GM18873 (cell line): ENCODE results near the gene RAB12.

Experiments
- ATAC-seq: cut with Tn5 transposase; IDR thresholded peaks from one replicate; pipeline ENCODE4 v1.9.1; 2021; ENCODE audit warnings: mild to moderate bottlenecking, moderate library complexity, moderate number of reproducible peaks; ENCODE audit not compliant: unreplicated experiment, low FRiP score

Gene RAB12

GRCh38 chr18:8673256-8674209 lies 64.3 kb downstream of the RAB12 start:
- no peak for ATAC-seq

GRCh38 chr18:8675057-8675456 lies 65.8 kb downstream of the RAB12 start:
- no peak for ATAC-seq

DNA sequence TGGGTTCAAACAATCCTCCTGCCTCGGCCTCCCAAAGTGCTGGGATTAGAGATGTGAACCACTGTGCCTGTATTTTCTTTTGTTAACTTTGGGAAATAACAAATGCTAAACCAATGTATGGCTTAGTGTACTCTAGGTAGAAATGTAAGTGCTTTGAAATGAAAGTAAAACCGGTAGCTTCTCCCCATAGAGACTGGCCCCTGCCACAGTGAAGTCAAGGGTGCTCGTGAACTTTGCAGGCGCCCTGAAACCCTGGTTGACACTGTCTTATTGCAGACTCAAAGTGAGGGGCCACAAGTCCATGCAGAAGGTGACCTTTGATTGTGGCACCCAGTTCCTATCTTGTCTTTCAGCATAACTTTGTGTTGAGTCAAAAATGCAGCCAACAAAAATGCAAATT lies 72.0 kb downstream of the RAB12 start:
- ATAC-seq, result no peak

DNA sequence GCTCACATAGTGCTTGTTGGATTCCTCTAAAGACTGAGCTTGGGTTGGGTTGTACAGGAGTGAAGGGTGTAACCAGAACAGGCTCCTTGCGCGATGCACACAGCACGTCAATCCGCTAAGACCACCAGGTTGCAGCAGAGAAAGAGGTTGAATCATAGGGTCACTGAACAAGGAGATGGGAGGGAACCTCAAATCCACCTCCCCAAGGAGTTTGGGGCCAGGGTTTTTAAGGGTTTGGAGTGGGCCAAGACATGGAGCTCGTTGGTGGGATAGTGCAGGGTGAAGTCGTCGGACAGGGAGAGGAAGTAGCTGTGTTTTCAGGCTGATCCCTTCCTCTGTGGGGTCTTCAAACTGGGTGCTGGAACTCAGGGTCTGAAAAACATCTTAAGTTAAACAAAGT lies 75.3 kb downstream of the RAB12 start:
- no peak for ATAC-seq

GRCh38 chr18:8685141-8685913 lies 76.1 kb downstream of the RAB12 start:
- no peak for ATAC-seq

- no peak for ATAC-seq
Measured at GRCh38 chr18:8685914-8686216, 76.6 kb downstream of the RAB12 start.

DNA sequence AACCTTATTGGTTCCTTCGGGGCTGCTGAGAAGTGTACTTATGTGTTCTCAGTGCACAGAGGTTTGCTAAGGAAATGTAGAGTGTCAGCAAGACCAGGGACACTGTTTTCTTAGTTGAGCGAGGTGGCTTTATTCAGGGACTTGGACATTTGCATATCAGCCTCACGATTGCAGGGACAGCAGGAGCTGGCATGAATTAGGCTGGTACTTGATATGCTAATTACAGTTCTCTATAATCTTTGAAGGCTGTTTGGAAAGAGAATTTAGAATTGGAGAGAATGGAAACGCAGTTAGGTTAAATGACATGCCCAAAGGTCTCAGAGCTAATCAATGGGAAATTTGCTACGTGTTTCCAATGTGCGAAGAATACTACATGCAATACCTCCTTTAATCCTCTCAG lies 77.4 kb downstream of the RAB12 start:
- ATAC-seq, result no peak

- ATAC-seq, result no peak
Measured at GRCh38 chr18:8688216-8688800, 79.1 kb downstream of the RAB12 start.

GRCh38 chr18:8688816-8689215 lies 79.6 kb downstream of the RAB12 start:
- no peak for ATAC-seq
